Motor neuron (in vitro differentiated cells): ENCODE data around the gene LRRC45. TPM values are rescaled to one million over a fixed set of nuclear protein-coding genes. Genes with fewer than 3 reads are reported as not detected.

ENCODE experiments used
- ATAC-seq, 8 experiments: fragments of 200-7000 bp; cut with Tn5 transposase; replicated peaks in 6 of 8; 2 replicates each; pipeline ENCODE4 v1.8.0; 2021; ENCODE audit warnings: mild to moderate bottlenecking in 8 of 8, moderate library complexity in 8 of 8
- H3K27ac ChIP-seq, 2 donors: fragments of 250-450 bp; sonication (Bioruptor Pico); 2 replicates each; pipeline ENCODE4 v1.9.0; 2021; ENCODE audit warnings: antibody characterized with exemption in 2 of 2, mild to moderate bottlenecking in 2 of 2, moderate library complexity in 1 of 2
- H3K4me1 ChIP-seq, 2 donors: fragments of 250-450 bp; sonication (Bioruptor Pico); replicated peaks in 1 of 2; 2 replicates each; pipeline ENCODE4 v1.6.1; 2021; ENCODE audit warnings: antibody characterized with exemption in 2 of 2, mild to moderate bottlenecking in 2 of 2, moderate library complexity in 1 of 2
- H3K4me3 ChIP-seq, 5 donors: fragments of 250-450 bp; sonication (Bioruptor Pico); 2 replicates each; pipeline ENCODE4 v1.9.0; 2021; ENCODE audit warnings: antibody characterized with exemption in 5 of 5, mild to moderate bottlenecking in 5 of 5, moderate library complexity in 4 of 5
- WGBS, 10 experiments: fragments of 450-650 bp; shearing (Covaris generic); methylation state at CpG; one replicate each; pipeline ENCODE4 v1.0.0; 2022; 5-methylcytosine and 5-hydroxymethylcytosine counted together
- in situ Hi-C, 9 experiments: fragments of 400-800 bp; cut with MboI; loops; one replicate each; pipeline ENCODE4 v1.15.0; 2021; ENCODE audit warnings: low sequenced_read_pairs in 9 of 9, low pct_unique_long_range_greater_than_20kb in 2 of 9; ENCODE audit not compliant: unreplicated experiment in 9 of 9
- total RNA-seq, 8 experiments: library from RNA; unstranded; fragments of 300-600 nt; gene quantifications; 2 replicates each; pipeline versions ENCODE4 v1.2.3 to v1.2.4, GENCODE V29; 2022

Gene LRRC45
- total RNA-seq, 8 experiments from 2014 or later, result 2.8 to 18.1 (median 10.7) TPM

DNA sequence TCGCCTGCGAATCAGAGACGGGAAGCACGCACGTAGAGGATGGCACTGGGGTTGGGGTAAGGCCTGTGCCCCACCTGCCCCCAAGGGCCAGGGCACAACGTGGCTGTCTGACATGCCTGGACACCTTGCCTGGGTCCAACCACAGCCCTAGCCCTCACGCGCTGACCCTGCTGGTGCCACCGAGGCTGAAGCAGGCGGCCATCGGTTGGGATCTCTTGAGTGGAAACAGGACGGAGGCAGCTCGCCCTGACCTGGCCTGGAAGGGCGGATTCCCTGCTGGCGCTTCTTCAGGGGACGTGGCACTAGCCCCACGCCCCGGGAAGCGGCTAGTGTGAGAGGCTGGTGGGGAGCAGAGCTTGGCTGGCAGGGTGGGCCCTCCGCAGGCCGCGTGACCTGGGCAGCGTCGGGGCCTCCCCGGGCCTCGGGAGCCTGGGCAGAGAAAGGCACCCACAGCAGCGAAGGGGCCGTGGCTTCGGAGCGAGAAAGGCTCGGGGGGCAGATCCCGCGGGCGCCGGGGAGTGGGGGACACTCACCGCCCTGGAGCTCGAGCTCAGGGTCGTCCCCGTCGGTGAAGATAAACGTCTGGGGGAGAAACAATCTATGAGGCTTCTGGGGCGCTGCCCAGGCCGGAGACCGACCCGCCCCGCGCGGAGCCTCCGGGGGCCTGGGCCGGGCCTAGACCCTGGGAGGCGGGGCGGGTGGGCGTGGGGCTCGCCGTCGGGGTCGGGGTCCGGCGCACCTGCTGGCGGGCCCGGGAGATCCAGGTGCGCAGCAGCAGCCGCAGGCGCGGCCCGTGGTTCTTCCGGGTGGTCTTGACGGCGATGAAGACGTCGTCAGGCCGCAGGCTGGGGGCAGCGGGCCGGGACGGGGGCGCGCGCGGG lies 27.9 kb downstream of the LRRC45 start:
- H3K4me3 ChIP-seq, result peak overlapping the region; percentile 75 to 100 (median 96)
- in situ Hi-C loops, result no loop called here
- WGBS, 10 experiments, result 24 to 60% methylated on average over 1 to 5 of the region's 79 CpGs; no CpG with 5 or more reads in 8 of the 10 experiments
- peak; percentile 12 to 58 (median 48) for ATAC-seq
- peaks cover 7 to 12% of the 10 kb centered on the region in 2 donors for H3K4me1 ChIP-seq
- peak overlapping the region; percentile 69 to 86 for H3K27ac ChIP-seq

DNA sequence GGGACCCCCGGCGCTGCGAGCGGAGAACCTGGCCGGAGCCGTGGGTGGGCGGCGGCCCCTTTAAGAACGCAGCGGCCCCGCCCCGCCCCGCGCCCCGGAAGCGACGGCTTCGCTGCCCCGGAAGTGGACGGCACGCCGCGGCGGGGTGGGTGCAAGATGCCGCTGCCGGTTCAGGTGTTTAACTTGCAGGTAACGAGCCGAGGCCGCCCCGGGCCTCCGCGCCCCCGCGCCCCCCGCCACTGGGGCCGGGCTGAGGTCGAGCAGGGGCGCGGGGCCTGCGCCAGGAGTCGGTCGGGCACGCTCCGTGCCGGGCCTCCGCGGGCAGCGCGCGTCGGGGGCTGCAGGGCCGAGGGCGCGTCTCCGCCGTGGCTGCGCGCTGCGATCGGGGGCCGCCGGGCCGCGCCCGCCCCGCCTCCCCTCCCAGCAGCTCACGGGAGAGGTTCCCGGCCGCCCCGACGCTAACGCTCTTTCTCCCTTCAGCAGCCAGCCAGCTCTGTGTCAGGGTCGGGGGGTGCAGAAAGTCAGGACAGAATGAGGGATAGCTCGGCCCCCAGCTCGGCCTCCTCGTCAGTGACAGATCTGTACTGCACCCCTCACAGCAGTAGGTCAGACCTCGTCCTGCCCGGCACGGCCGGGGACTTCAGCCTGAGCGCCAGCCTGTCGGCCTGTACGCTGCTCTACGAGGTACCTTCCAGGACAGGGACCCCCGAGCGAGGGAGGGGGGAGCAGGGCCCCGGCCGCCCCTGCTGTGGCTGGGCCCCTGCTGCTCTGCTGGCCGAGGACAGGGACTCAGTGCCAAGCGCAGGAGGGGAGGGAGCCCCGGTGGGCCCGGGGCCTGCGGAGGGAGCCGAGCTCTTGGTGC lies 28.9 kb downstream of the LRRC45 start, which contains the start of the genes GPS1 and RFNG:
Gene GPS1 (plus strand): TSS at position 123 of the 862 bp plus-strand sequence. CDS start 34 bp downstream, at position 157.
Gene RFNG (minus strand): TSS at position 36 of the 862 bp plus-strand sequence. CDS start 45 bp downstream, outside the sequence.
- peak; percentile 76 to 90 (median 81) for ATAC-seq
- in situ Hi-C loops, result no loop called here
- 0 to 7% (median 2%) methylated on average over 3 to 9 of the region's 94 CpGs; no CpG with 5 or more reads in 7 of the 10 experiments for WGBS, 10 experiments

DNA sequence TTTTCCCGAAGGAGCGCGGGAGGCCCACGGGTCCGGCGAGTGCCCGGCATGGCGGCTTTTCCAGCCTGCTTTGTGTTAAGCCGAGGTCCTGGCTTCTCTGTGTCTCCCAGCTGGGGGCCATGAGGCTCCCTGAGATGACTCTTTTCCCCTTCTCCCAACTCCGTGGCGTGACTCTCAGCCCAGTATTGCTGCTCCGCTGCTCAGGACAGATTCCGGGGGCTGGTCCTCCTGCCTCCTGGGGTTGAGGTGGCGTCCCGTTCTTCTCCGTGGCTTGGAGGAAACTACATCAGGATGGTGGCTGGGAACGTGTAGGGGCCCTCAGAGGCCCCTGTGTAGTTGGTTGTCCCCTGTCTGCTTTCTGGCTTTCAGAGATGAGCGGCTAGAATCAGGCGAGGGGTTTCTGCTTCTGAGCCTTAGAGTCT lies 29.5 kb downstream of the LRRC45 start:
- in situ Hi-C loops, result no loop called here
- peaks cover 7 to 12% of the 10 kb centered on the region in 2 donors for H3K4me1 ChIP-seq
- ATAC-seq, result peak in 2 of 8 experiments; percentile 6 to 11
- H3K4me3 ChIP-seq, result peak overlapping the region; percentile 75 to 100 (median 96)
- no peak overlapping the region for H3K27ac ChIP-seq
- 0 to 30% (median 11%) methylated on average over 1 to 12 of the region's 19 CpGs; no CpG with 5 or more reads in 4 of the 10 experiments for WGBS, 10 experiments

More for the DNA sequence above, 28.9 kb downstream of the LRRC45 start, which contains the start of the genes GPS1 and RFNG:
- Histone ChIP-seq H3K4me3 (peak within 1 kb of the TSS; percentile 75 to 100 (median 96)), H3K4me1 (peaks cover 7 to 12% of the 10 kb centered on the region in 2 donors), H3K27ac (peak within 1 kb of the TSS; percentile 69 to 86)

DNA sequence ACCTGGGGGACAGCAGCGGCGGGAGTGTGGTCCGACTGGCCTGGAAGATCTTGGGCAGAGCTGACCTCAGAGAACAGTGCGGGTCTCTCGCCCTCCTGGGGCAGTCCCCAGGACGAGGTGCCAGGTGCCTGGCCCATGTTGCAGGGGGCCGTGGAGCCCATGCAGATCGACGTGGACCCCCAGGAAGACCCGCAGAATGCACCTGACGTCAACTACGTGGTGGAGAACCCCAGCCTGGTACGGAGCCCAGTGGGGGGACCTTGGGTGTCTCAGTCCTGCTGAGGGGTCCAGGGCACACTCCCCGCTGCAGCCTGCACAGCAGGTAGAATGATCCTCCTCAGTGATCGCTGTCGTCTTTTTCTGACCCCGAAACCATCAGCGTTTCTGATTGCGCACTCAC lies 30.0 kb downstream of the LRRC45 start:
- no peak for ATAC-seq
- in situ Hi-C loops, result no loop called here
- Histone ChIP-seq H3K4me1 (peaks cover 7 to 12% of the 10 kb centered on the region in 2 donors), H3K4me3 (peak overlapping the region in 4 of 5 donors; percentile 75 to 100 (median 90)), H3K27ac (no peak overlapping the region)
- WGBS, 10 experiments, result 80 to 100% (median 92%) methylated on average over 1 to 8 of the region's 19 CpGs; no CpG with 5 or more reads in 5 of the 10 experiments

DNA sequence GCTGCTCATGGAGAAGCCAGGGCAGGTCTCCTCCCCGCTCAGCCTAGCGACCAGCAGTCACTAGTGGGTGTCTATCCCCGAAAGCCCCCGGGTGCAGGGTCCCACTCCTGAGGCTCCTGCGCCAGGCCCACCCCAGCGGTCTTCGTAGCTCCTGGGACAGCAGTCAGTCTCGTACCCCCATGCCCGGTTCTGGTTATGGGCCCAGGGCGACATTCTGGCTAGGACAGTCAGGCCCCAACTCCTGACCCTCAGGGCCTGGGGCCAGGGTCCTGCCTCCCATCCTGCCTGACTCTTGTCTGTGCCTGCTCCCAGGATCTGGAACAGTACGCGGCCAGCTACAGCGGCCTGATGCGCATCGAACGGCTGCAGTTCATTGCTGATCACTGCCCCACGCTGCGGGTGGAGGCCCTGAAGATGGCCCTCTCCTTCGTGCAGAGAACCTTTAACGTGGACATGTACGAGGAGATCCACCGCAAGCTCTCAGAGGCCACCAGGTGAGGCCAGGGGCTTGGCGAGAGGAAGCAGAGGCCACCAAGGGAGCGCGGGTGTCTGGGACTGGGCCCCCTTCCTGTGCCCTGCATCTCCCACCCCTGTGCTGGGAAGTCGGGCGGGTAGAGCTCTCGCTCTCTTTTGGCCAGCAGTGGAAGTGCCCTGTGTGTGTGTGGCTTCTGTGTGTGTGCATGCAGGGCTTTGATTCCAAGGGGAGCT lies 30.6 kb downstream of the LRRC45 start:
- peaks cover 7 to 12% of the 10 kb centered on the region in 2 donors for H3K4me1 ChIP-seq
- H3K27ac ChIP-seq, result no peak overlapping the region
- in situ Hi-C loops, result no loop called here
- H3K4me3 ChIP-seq, result no peak overlapping the region
- 82 to 100% (median 93%) methylated on average over 1 to 10 of the region's 28 CpGs; no CpG with 5 or more reads in 5 of the 10 experiments for WGBS, 10 experiments
- ATAC-seq, result no peak

DNA sequence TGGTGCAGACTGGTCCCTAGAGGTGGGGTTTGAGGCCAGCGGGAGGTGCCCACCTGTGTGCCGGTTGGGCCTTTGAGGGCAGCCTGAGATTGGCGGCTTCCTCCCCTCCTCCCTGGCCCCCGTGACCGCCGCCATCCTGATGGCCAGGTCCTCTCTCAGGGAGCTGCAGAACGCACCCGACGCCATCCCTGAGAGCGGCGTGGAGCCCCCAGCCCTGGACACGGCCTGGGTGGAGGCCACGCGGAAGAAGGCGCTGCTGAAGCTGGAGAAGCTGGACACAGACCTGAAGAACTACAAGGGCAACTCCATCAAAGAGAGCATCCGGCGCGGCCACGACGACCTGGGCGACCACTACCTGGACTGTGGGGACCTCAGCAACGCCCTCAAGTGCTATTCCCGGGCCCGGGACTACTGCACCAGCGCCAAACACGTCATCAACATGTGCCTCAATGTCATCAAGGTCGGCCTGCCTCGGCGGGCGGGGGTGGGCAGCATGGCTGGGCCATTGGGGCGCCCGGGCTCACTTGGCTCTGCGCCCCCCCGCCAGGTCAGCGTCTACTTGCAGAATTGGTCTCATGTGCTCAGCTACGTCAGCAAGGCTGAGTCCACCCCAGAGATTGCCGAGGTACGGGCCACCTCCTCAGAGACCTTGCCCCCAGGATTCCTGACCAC lies 31.4 kb downstream of the LRRC45 start:
- Histone ChIP-seq H3K27ac (no peak overlapping the region), H3K4me1 (peaks cover 7 to 12% of the 10 kb centered on the region in 2 donors), H3K4me3 (no peak overlapping the region)
- 92 to 100% (median 100%) methylated on average over 1 to 3 of the region's 38 CpGs; no CpG with 5 or more reads in 7 of the 10 experiments for WGBS, 10 experiments
- no peak for ATAC-seq
- in situ Hi-C loops, result no loop called here

DNA sequence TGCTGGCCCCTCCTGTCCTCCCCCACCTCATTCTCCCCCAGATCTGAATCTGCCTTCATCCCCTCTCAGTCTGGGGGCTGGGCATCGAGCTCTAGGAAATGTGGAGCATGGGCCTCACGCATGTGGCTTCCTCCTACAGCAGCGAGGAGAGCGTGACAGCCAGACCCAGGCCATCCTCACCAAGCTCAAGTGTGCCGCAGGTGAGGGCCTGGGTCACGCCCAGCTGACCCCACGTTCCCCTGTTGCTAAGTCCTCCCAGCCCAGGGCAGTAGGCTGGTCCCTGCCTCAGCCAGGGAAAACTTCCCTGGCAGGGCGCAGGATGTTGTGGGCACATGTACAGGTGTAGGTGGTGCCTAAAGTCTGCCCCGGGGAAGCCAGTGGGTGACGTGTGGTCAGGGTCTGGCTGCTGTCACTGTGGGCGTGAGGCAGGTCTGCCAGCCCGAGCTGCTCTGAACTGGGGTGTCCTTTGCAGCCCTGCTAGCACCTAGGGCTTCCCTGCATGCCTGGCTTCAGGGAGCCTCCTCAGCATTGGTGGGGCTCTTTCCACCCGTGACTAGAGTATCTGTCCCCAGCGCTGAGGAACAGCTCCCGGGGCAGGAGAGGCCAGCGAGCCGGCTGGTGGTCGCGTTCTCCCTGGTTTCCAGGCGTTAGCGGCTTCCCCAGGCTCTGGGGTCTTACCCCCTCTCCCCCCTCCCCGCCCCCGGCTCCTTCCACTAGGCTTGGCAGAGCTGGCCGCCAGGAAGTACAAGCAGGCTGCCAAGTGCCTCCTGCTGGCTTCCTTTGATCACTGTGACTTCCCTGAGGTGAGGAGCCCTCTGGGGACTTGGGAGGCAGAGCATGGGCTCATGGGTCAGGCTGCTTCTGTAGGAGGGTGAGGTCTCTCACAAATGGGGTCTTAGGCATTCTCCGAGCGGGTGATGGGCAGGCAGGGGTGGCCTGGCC lies 32.2 kb downstream of the LRRC45 start:
- Histone ChIP-seq H3K4me1 (peaks cover 7 to 12% of the 10 kb centered on the region in 2 donors), H3K27ac (no peak overlapping the region), H3K4me3 (no peak overlapping the region)
- ATAC-seq, result no peak
- in situ Hi-C loops, result no loop called here
- WGBS, 10 experiments, result 80 to 100% (median 96%) methylated on average over 1 to 7 of the region's 26 CpGs; no CpG with 5 or more reads in 4 of the 10 experiments

DNA sequence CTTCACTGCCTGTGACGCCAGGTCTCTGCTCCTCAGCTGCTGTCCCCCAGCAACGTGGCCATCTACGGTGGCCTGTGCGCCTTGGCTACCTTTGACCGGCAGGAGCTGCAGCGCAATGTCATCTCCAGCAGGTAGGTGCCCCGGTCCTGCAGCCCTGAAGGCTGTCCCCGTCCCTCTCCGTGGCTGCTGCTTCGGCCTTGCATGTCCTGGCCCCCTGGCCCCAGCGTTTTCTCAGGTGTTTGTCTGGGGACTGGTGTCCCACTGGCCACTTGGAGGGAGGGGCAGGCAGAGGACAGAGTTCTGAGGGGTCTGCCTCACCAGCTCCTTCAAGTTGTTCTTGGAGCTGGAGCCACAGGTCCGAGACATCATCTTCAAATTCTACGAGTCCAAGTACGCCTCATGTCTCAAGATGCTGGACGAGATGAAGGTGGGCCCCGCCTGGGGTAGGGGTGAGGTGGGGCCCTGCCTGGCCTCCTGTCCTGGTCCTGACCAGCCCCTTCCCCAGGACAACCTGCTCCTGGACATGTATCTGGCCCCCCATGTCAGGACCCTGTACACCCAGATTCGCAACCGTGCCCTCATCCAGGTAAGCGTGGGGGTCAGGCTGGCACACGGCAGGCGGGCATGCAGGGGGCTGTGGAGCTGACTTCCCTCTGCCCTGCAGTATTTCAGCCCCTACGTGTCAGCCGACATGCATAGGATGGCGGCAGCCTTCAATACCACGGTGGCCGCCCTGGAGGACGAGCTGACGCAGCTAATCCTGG lies 33.0 kb downstream of the LRRC45 start:
- in situ Hi-C loops, result no loop called here
- no peak overlapping the region for H3K27ac ChIP-seq
- H3K4me3 ChIP-seq, result no peak overlapping the region
- H3K4me1 ChIP-seq, result peaks cover 7% of the 10 kb centered on the region in 2 donors
- 94 to 100% (median 97%) methylated on average over 2 to 9 of the region's 28 CpGs; no CpG with 5 or more reads in 5 of the 10 experiments for WGBS, 10 experiments
- no peak for ATAC-seq

DNA sequence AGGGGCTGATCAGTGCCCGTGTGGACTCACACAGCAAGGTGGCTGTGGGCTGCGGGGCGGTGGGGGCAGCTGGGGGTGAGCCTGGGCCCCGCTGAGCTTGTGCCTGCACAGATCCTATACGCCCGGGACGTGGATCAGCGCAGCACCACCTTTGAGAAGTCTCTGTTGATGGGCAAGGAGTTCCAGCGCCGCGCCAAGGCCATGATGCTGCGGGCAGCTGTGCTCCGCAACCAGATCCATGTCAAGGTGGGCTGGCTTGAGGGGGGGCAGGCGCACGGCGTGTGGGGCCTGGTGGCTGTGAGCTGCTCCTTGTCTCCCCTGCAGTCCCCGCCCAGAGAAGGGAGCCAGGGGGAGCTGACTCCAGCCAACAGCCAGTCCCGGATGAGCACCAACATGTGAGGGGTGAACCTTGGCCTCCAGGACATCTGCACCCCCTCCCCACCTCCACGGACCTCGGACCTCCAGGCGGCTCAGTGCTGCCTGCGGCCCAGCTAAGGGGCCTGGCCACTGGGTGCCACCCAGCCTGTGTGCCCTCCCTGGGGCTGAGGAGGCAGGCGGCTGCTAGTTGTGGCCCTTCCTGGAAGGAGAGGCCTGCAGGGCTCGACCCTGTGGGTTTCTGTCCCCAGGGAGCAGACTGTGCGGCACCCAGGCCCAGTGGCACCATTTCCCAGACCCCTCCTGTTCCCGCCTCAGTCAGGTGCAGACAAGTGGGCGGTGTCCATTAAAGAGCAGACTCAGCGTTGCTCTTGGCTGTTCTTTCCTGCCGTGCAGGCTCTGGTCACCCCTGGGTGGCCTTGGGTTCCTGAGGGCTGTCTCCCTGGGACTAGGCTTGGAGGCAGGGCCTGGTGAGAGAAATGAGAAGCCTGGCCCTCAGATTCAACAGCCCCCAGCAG lies 33.9 kb downstream of the LRRC45 start:
- H3K4me3 ChIP-seq, result no peak overlapping the region
- peak in 2 of 8 experiments; percentile 3 to 12 for ATAC-seq
- in situ Hi-C loops, result no loop called here
- H3K4me1 ChIP-seq, result peaks cover 7% of the 10 kb centered on the region in 2 donors
- WGBS, 10 experiments, result 80 to 100% (median 93%) methylated on average over 1 to 6 of the region's 29 CpGs; no CpG with 5 or more reads in 5 of the 10 experiments
- no peak overlapping the region for H3K27ac ChIP-seq
